ENCODE measurements around the gene ERLEC1. TPM values are rescaled to one million over a fixed set of nuclear protein-coding genes. Genes with fewer than 3 reads are reported as not detected.

Gene ERLEC1, protein sequence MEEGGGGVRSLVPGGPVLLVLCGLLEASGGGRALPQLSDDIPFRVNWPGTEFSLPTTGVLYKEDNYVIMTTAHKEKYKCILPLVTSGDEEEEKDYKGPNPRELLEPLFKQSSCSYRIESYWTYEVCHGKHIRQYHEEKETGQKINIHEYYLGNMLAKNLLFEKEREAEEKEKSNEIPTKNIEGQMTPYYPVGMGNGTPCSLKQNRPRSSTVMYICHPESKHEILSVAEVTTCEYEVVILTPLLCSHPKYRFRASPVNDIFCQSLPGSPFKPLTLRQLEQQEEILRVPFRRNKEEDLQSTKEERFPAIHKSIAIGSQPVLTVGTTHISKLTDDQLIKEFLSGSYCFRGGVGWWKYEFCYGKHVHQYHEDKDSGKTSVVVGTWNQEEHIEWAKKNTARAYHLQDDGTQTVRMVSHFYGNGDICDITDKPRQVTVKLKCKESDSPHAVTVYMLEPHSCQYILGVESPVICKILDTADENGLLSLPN
- total RNA-seq (2022; extraction: Qiagen RNA extraction; ENCODE audit: low read depth) = 38.6 to 66.0 TPM (median 59.2 TPM) in 5 replicates

DNA sequence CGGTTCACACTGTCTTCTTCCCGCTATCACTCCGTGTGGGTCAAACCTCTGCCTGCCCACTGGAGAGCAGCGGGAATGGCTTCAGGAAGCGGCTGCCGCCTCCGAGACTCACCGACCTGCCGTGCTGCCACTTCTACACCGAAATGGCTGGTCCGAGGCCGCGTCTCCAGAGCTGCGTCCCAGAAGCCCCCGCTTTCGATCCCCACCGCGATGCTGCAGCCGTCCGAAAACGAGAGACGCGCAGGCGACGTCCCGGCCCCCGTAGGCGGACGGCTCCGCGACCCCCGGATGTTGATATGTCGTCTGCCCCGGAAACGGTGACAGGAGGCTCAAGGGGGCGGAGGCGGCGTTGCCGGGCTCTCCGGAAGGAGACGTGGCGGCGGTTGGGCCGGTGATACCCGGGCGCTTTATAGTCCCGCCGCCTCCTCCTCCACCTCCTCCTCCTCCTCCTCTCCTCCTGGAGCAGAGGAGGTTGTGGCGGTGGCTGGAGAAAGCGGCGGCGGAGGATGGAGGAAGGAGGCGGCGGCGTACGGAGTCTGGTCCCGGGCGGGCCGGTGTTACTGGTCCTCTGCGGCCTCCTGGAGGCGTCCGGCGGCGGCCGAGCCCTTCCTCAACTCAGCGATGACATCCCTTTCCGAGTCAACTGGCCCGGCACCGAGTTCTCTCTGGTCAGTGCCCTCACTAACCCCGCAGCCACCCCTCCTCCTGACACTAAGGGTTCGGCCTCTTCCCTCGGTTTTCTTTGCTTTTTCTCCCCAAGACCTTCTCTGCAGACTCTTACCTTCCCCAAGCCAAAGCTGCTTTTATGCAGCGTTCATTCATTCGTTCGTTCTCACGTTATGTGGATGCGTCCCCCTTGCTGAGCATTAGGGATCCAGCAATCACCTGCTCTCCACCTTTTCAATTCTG lies at the start of gene ERLEC1, which contains the start of gene ASB3:
Gene ERLEC1, plus strand, starts transcription at position 340 of the 909 bp plus-strand sequence. Its CDS starts 167 bp downstream, at position 507.
Gene ASB3, minus strand, starts transcription at position 249 of the 909 bp plus-strand sequence. CDS start 21,381 bp downstream, outside the sequence.

DNA sequence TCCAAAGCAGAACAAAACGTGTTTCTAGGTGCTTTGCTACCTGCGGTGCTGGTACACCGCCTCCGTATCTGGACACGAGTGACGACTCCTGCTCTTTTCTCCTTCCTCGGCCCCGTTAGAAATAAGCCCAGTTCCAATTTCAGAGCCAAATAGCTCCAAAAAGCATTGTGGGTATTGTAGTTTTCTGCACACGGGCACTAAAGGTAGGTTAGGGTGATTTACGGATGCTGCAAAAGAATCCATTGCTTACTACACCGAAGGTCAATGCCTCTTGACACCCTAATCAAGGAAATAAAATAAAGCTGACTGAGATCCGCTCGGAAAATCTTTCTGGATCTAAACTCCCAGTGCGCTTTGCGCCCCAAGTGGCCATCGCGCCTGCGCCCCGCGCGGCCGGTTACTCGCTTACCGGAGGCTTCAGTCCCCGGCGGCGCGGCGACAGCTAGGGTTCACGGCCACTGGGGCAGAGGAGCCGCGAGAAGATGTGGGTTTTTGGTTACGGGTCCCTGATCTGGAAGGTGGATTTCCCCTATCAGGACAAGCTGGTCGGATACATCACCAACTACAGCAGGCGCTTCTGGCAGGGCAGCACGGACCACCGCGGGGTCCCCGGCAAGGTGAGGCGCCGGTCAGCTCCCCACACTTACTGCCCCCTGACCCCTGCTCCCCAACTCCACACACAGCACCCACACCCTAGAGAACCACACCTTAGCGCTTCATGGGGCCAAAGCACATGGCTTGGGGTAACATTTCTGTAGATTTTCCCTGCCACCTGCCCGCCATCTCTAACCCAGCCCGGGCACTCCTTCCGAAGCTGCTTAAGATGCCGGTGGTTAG lies 19.2 kb upstream of the ERLEC1 start, which contains the start of gene CHAC2:
Gene CHAC2, plus strand, starts transcription at position 400 of the 837 bp plus-strand sequence. Its CDS starts 83 bp downstream, at position 483.

DNA sequence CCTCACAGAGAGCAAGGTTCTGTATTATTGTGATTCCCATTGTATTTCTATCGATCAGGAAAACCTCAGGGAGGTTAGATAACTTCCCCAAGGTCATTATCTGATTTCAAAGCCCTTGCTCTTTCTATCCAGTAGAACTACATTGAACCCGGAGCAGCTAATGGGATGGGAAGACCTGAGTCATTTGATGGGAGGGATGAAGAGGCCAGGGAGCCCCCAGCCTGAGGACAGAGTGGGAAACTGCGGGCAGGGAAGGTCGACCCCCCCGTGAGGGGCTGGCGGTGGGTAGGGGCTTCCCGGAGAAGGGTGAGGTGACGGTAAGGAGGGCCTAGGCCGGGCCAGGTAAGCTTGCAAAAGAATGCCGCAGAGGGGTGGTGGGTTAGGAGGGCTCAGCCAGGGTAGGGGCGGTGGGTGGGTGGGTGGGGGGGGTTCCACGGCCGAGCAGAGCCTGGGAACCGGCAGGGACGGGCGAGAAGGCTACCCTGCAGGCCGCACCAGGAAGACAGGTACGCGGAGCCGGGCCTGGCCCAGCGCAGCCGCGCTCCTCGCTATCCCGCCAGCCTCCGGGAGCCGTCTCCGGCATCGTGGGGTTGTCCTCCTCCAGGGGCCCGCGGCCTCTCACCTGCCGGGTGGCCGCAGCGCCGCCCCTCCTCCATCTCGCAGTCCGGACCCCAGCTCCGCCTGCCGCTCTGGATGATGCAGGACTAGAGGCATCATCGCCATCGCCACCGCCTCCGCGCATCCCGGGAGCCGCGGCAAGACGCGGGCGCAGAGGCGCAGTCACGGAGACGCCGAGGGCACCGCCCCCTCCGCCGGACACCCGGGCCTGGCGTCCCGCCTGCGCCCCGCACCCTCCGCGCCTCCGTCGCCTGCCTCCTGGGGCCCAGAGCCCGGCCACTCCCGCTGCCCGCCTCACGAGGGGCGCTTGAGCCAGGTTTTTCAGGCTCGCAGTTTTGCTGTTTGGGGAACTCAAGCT lies 72.7 kb downstream of the ERLEC1 start, which contains the start of gene GPR75:
Gene GPR75, minus strand, starts transcription at position 762 of the 976 bp plus-strand sequence. CDS start 5,211 bp downstream, outside the sequence.

Other genes with a start within 250 kb of the ERLEC1 start
- 7.1 to 15.1 TPM (median 13.4 TPM) in 5 replicates for gene CHAC2, start 19.2 kb upstream of the ERLEC1 start, total RNA-seq (2022; extraction: Qiagen RNA extraction; ENCODE audit: low read depth)
- gene ASB3, start 91 bp upstream of the ERLEC1 start, total RNA-seq (2022; extraction: Qiagen RNA extraction; ENCODE audit: low read depth) = 9.1 to 14.2 TPM (median 12.6 TPM) in 5 replicates
- 1.5 to 1.6 TPM (median 1.6 TPM) in 5 replicates for gene GPR75, start 72.9 kb downstream of the ERLEC1 start, total RNA-seq (2022; extraction: Qiagen RNA extraction; ENCODE audit: low read depth)
- 32.9 to 46.0 TPM (median 42.2 TPM) in 5 replicates for gene PSME4, start 183.9 kb downstream of the ERLEC1 start, total RNA-seq (2022; extraction: Qiagen RNA extraction; ENCODE audit: low read depth)

Data from A549 treated with RU486 at 1 μM for 4 hours (cell line).